H1 (cell line): ENCODE measurements around the gene SHLD2. TPM values are rescaled to one million over a fixed set of nuclear protein-coding genes. Genes with fewer than 3 reads are reported as not detected.

Experiments
- CTCF ChIA-PET: fragments of 300-600 bp; sonication (Branson Sonifier 250); formaldehyde crosslinking; loops from one replicate; lab custom pipeline; 2021; ENCODE audit not compliant: partially characterized antibody; lab: Charles Lee
- POLR2A ChIA-PET: fragments of 300-600 bp; sonication (Branson Sonifier 250); formaldehyde crosslinking; loops from one replicate; lab custom pipeline; 2021; ENCODE audit warnings: inconsistent platforms; ENCODE audit not compliant: partially characterized antibody; lab: Charles Lee
- DNase-seq, 2 experiments: peaks; one replicate each; pipeline versions ENCODE4 v3.0.0 to v3.0.0-alpha.2; 2010 to 2022; ENCODE audit warnings: low spot score in 2 of 2, low read depth in 1 of 2, mixed read lengths in 1 of 2
- FAIRE-seq: peaks from 2 replicates; lab custom pipeline; 2011; peaks lifted over from hg19 to GRCh38; lab: Jason Lieb, UNC
- H2AFZ ChIP-seq: 2 replicates; pipeline ENCODE4 v1.8.1; 2012; ENCODE audit warnings: low read length, inconsistent platforms
- H2AK5ac ChIP-seq: 2 replicates; pipeline ENCODE4 v1.6.1; 2013; ENCODE audit warnings: low read depth, low read length
- H2BK120ac ChIP-seq: replicated peaks from 2 replicates; pipeline ENCODE3; 2013; ENCODE audit warnings: low read depth, low read length, inconsistent platforms
- H2BK12ac ChIP-seq: 2 replicates; pipeline ENCODE4 v1.6.1; 2013; ENCODE audit warnings: low read depth, low read length
- H2BK15ac ChIP-seq: 2 replicates; pipeline ENCODE4 v1.6.1; 2013; ENCODE audit warnings: low read length
- H2BK20ac ChIP-seq: 2 replicates; pipeline ENCODE4 v1.6.1; 2013; ENCODE audit warnings: low read length
- H2BK5ac ChIP-seq: 2 replicates; pipeline ENCODE4 v1.6.1; 2013; ENCODE audit warnings: low read depth, low read length
- H3K14ac ChIP-seq: 2 replicates; pipeline ENCODE4 v1.6.1; 2013; ENCODE audit warnings: inconsistent platforms; ENCODE audit not compliant: insufficient read length
- H3K18ac ChIP-seq: 2 replicates; pipeline ENCODE4 v1.6.1; 2013; ENCODE audit warnings: low read length; ENCODE audit errors: extremely low read depth
- H3K23ac ChIP-seq: 2 replicates; pipeline ENCODE4 v1.6.1; 2013; ENCODE audit warnings: inconsistent platforms; ENCODE audit not compliant: insufficient read length
- H3K23me2 ChIP-seq: 2 replicates; pipeline ENCODE4 v1.6.1; 2013; ENCODE audit warnings: low read depth, low read length
- H3K27ac ChIP-seq: 2 replicates; pipeline ENCODE4 v1.6.1; 2011; ENCODE audit warnings: low read depth, low read length, inconsistent platforms
- H3K27me3 ChIP-seq, 4 experiments: replicated peaks in 1 of 4; 1 replicate in 1 of 4; 2 replicates in 3 of 4; pipeline versions ENCODE4 v1.6.1 to v1.8.1; 2011 to 2013; ENCODE audit warnings: low read length in 3 of 4, mild to moderate bottlenecking in 3 of 4, inconsistent platforms in 2 of 4, mixed read lengths in 2 of 4, moderate library complexity in 1 of 4; ENCODE audit not compliant: control insufficient read depth in 3 of 4, insufficient read depth in 3 of 4; ENCODE audit errors: extremely low read depth in 1 of 4
- H3K36me3 ChIP-seq, 4 experiments: 2 replicates each; pipeline versions ENCODE4 v1.6.1 to v1.8.1; 2011 to 2013; ENCODE audit warnings: mild to moderate bottlenecking in 4 of 4, low read length in 3 of 4, moderate library complexity in 2 of 4, control low read depth in 1 of 4, inconsistent platforms in 1 of 4; ENCODE audit not compliant: insufficient read depth in 4 of 4, control insufficient read depth in 2 of 4
- H3K4ac ChIP-seq: replicated peaks from 2 replicates; pipeline ENCODE3; 2013; ENCODE audit warnings: low read length, low read depth, mixed read lengths, inconsistent platforms; ENCODE audit not compliant: insufficient read length
- H3K4me1 ChIP-seq, 4 experiments: replicated peaks in 1 of 4; 1 replicate in 1 of 4; 2 replicates in 3 of 4; pipeline versions ENCODE4 v1.6.1 to v1.8.1; 2011 to 2013; ENCODE audit warnings: low read length in 3 of 4, inconsistent platforms in 2 of 4, mixed read lengths in 1 of 4; ENCODE audit not compliant: insufficient read depth in 4 of 4, control insufficient read depth in 3 of 4
- H3K4me2 ChIP-seq, 2 experiments: 2 replicates each; pipeline versions ENCODE4 v1.6.1 to v1.8.1; 2011 to 2013; ENCODE audit warnings: low read depth in 2 of 2, low read length in 2 of 2, control low read depth in 1 of 2, inconsistent platforms in 1 of 2, mild to moderate bottlenecking in 1 of 2; ENCODE audit not compliant: insufficient read depth in 1 of 2
- H3K4me3 ChIP-seq, 4 experiments: fragments of 200-600, 300-600 bp in 1 of 4; sonication (generic), shearing (Covaris generic), sonication (Bioruptor Twin) in 1 of 4; 2 replicates each; pipeline versions ENCODE4 v1.5.1 to v1.8.1; 2011 to 2016; ENCODE audit warnings: low read length in 4 of 4, low read depth in 3 of 4, control low read depth in 2 of 4, inconsistent platforms in 2 of 4, mild to moderate bottlenecking in 2 of 4, mixed read lengths in 1 of 4, moderate library complexity in 1 of 4; ENCODE audit not compliant: insufficient read depth in 2 of 4; ENCODE audit errors: extremely low read depth in 1 of 4
- H3K56ac ChIP-seq: replicated peaks from 2 replicates; pipeline ENCODE3; 2013; ENCODE audit warnings: low read depth, mild to moderate bottlenecking, mixed read lengths, low read length, inconsistent platforms; ENCODE audit not compliant: insufficient read length
- H3K79me1 ChIP-seq: 2 replicates; pipeline ENCODE4 v1.6.1; 2013; ENCODE audit warnings: low read depth, low read length, control low read depth
- H3K79me2 ChIP-seq, 2 experiments: 2 replicates each; pipeline versions ENCODE4 v1.6.1 to v1.8.1; 2012 to 2013; ENCODE audit warnings: low read length in 2 of 2, mild to moderate bottlenecking in 2 of 2, inconsistent platforms in 1 of 2; ENCODE audit not compliant: insufficient read depth in 2 of 2, control insufficient read depth in 1 of 2
- H3K9ac ChIP-seq, 4 experiments: replicated peaks in 1 of 4; 1 replicate in 1 of 4; 2 replicates in 3 of 4; pipeline versions ENCODE4 v1.6.1 to v1.8.1; 2011 to 2013; ENCODE audit warnings: low read depth in 3 of 4, low read length in 3 of 4, control low read depth in 2 of 4, mild to moderate bottlenecking in 2 of 4, moderate library complexity in 2 of 4, inconsistent platforms in 1 of 4; ENCODE audit errors: extremely low read depth in 1 of 4
- H3K9me3 ChIP-seq, 2 experiments: 2 replicates each; pipeline versions ENCODE4 v1.6.1 to v1.8.1; 2012 to 2013; ENCODE audit warnings: mild to moderate bottlenecking in 2 of 2, moderate library complexity in 2 of 2, control low read depth in 1 of 2, inconsistent platforms in 1 of 2, low read depth in 1 of 2, low read length in 1 of 2, mixed read lengths in 1 of 2; ENCODE audit not compliant: insufficient read depth in 2 of 2
- H4K20me1 ChIP-seq, 2 experiments: replicated peaks in 1 of 2; 2 replicates each; pipeline versions ENCODE3 to v1.8.1; 2011 to 2013; ENCODE audit warnings: inconsistent platforms in 2 of 2, low read length in 2 of 2, mild to moderate bottlenecking in 1 of 2; ENCODE audit not compliant: insufficient read depth in 2 of 2, control insufficient read depth in 1 of 2
- H4K5ac ChIP-seq: 2 replicates; pipeline ENCODE4 v1.6.1; 2013; ENCODE audit warnings: low read length, low read depth, mixed read lengths, inconsistent platforms; ENCODE audit not compliant: insufficient read length
- H4K8ac ChIP-seq: 2 replicates; pipeline ENCODE4 v1.8.0; 2013; ENCODE audit warnings: mild to moderate bottlenecking, moderate library complexity, low read length, inconsistent platforms; ENCODE audit not compliant: insufficient read depth; ENCODE audit errors: extremely low read depth
- H4K91ac ChIP-seq: replicated peaks from 2 replicates; pipeline ENCODE3; 2013; ENCODE audit warnings: low read length, mixed read lengths, inconsistent platforms; ENCODE audit not compliant: insufficient read length
- ASH2L ChIP-seq: fragments of 200-600, 300-600 bp; sonication (generic); IDR thresholded peaks from one replicate; pipeline ENCODE4 v1.7.1; 2017; ENCODE audit warnings: low read length
- CHD1 ChIP-seq: IDR thresholded peaks from 2 replicates; pipeline ENCODE4 v1.6.1; 2012; ENCODE audit warnings: low read depth, low read length, improper control_type of control experiment
- CHD2 ChIP-seq: IDR thresholded peaks from 2 replicates; pipeline ENCODE4 v1.6.1; 2012; ENCODE audit warnings: low read length, improper control_type of control experiment
- GTF2F1 ChIP-seq: IDR thresholded peaks from 2 replicates; pipeline ENCODE4 v1.6.1; 2012; ENCODE audit warnings: low read depth, low read length, improper control_type of control experiment, borderline replicate concordance
- HDAC2 ChIP-seq, 2 experiments: fragments of 300-600 bp in 1 of 2; sonication (generic) in 1 of 2; IDR thresholded peaks; 2 replicates each; pipeline ENCODE4 v1.6.1; 2011 to 2012; ENCODE audit warnings: low read depth in 2 of 2, low read length in 2 of 2, mild to moderate bottlenecking in 2 of 2, moderate library complexity in 2 of 2, borderline replicate concordance in 1 of 2, inconsistent platforms in 1 of 2
- JUND ChIP-seq: IDR thresholded peaks from 2 replicates; pipeline ENCODE4 v1.6.1; 2011; ENCODE audit warnings: mild to moderate bottlenecking, improper control_type of control experiment, low read length
- KDM5A ChIP-seq: fragments of 200-600 bp; IDR thresholded peaks from 2 replicates; pipeline ENCODE4 v1.7.1; 2012; ENCODE audit warnings: mild to moderate bottlenecking, low read length, inconsistent platforms, mixed read lengths
- POLR2A ChIP-seq, 2 experiments: IDR thresholded peaks; 1 replicate in 1 of 2; 2 replicates in 1 of 2; pipeline ENCODE4 v1.6.1; 2011; ENCODE audit warnings: low read depth in 2 of 2, low read length in 2 of 2, mild to moderate bottlenecking in 2 of 2; ENCODE audit errors: control extremely low read depth in 1 of 2
- RXRA ChIP-seq: IDR thresholded peaks from 2 replicates; pipeline ENCODE4 v1.6.1; 2011; ENCODE audit warnings: low read depth, mild to moderate bottlenecking, low read length, moderate library complexity; ENCODE audit not compliant: insufficient read depth
- SIX5 ChIP-seq: IDR thresholded peaks from 2 replicates; pipeline ENCODE4 v1.6.1; 2011; ENCODE audit warnings: mild to moderate bottlenecking, low read depth, low read length
- TAF7 ChIP-seq: optimal IDR thresholded peaks from 2 replicates; pipeline ENCODE3; 2011; ENCODE audit warnings: low read depth, mild to moderate bottlenecking, inconsistent platforms, low read length, moderate library complexity, borderline replicate concordance
- YY1 ChIP-seq: IDR thresholded peaks from 2 replicates; pipeline ENCODE4 v1.6.1; 2011; ENCODE audit warnings: low read depth, mild to moderate bottlenecking, low read length
- WGBS, 2 experiments: shearing (Covaris generic) in 1 of 2; methylation state at CpG; one replicate each; pipeline versions ENCODE4 v1.1.6 to v1.1.7; 2013 to 2015; ENCODE audit warnings: low lambda C conversion rate in 2 of 2, mixed read lengths in 2 of 2, inconsistent platforms in 1 of 2, low coverage in 1 of 2, missing lambda C conversion rate in 1 of 2; ENCODE audit not compliant: insufficient replicate concordance in 2 of 2, insufficient coverage in 1 of 2, insufficient read length in 1 of 2; ENCODE audit errors: extremely low coverage in 1 of 2, missing lambda C conversion rate in 1 of 2; 5-methylcytosine and 5-hydroxymethylcytosine counted together
- polyA plus RNA-seq, 7 experiments: library from polyadenylated mRNA; depleted of rRNA in 3 of 7; stranded (reverse) in 5 of 7; unstranded in 2 of 7; fragments of >200 nt in 5 of 7; fragments of 200-250 nt in 2 of 7; gene quantifications; 1 replicate in 5 of 7; 2 replicates in 1 of 7; 4 replicates in 1 of 7; pipeline versions ENCODE4 v1.2.1 to v1.2.3, GENCODE V29; 2011 to 2013; ENCODE audit warnings: missing spikeins in 2 of 7, mixed read lengths in 2 of 7
- total RNA-seq: library from RNA; stranded (reverse); fragmentation: NEBNext Ultra II Directional; extraction: Animal tissue kit (Norgen Biotek cat#: 25700); gene quantifications from 2 replicates; pipeline ENCODE4 v1.2.1, GENCODE V29; 2021
- TF ChIP-seq, protein P1 (sequence below): IDR thresholded peaks from 2 replicates; pipeline ENCODE4 v1.6.1; 2011; ENCODE audit warnings: low read length, improper control_type of control experiment
- TF ChIP-seq, protein P2 (sequence below): IDR thresholded peaks from 2 replicates; pipeline ENCODE4 v1.6.1; 2012; ENCODE audit warnings: inconsistent platforms

The SHLD2 gene
- total and polyA plus RNA-seq, 2 of the 8 experiments (the other 6 are each of a cell fraction or from before 2014, with no cell fraction given) = 7.9 to 32.4 TPM

DNA sequence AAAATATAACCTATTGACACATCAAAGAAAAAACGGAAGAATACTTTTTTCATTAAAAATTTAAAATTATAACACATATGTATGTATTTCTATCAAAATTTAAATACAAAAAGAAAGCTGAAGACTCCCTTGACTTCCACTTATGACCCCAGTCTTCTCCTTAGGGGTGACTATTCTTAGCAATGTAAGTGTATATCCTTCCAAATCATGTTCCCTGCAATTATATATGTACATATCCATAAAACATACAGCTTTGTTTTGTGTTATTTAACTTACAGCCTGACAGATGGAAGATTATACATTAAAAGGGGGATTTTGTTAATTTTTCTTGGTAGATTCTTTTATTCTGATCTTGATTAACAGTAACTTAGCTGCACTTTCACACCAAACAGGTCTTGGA lies 9.5 kb upstream of the SHLD2 start:
- Histone ChIP-seq H3K4me1 (no peaks in the 10 kb centered on the region), H3K27me3 (no peaks in the 10 kb centered on the region), H3K27ac (no peak overlapping the region), H4K91ac (no peak overlapping the region), H3K4ac (no peak overlapping the region), H3K9me3 (peaks cover 0 to 2% of the 10 kb centered on the region in 2 experiments; a peak in 1 of 4 replicates), H3K4me2 (no peak overlapping the region), H3K56ac (no peak overlapping the region), H3K79me1 (peaks cover 4% of the 10 kb centered on the region; the same call in 1 of the 2 replicates), H2AK5ac (no peak overlapping the region), H2BK20ac (no peak overlapping the region), H3K79me2 (peaks cover 5 to 54% of the 10 kb centered on the region in 2 experiments; a peak in 2 of 4 replicates), H4K8ac (no peak overlapping the region), H2BK15ac (no peak overlapping the region), H3K23me2 (no peaks in the 10 kb centered on the region), H2AFZ (no peak overlapping the region), H3K36me3 (peaks cover 0 to 7% (median 3%) of the 10 kb centered on the region in 4 experiments; a peak in 2 of 8 replicates), H2BK12ac (no peak overlapping the region), H4K20me1 (peaks cover 0 to 2% of the 10 kb centered on the region in 2 experiments), H3K9ac (no peak overlapping the region), H3K14ac (no peak overlapping the region), H3K18ac (no peak overlapping the region), H2BK5ac (no peak overlapping the region), H3K4me3 (no peak overlapping the region), H4K5ac (no peak overlapping the region), H3K23ac (no peak overlapping the region), H2BK120ac (no peak overlapping the region)
- ChIA-PET CTCF (interaction anchor here (1.5 kb wide), 1 partner anchor 117 kb away, joined by 3 read pairs; no protein-coding TSS in a partner anchor), POLR2A (no interaction called here)
- FAIRE-seq (no peak), DNase-seq (no peak)
- 85% methylated on average over 1 of the region's 1 CpG; no CpG with 5 or more reads in 1 of the 2 experiments for WGBS, 2 experiments
- TF ChIP-seq, protein P1, sequence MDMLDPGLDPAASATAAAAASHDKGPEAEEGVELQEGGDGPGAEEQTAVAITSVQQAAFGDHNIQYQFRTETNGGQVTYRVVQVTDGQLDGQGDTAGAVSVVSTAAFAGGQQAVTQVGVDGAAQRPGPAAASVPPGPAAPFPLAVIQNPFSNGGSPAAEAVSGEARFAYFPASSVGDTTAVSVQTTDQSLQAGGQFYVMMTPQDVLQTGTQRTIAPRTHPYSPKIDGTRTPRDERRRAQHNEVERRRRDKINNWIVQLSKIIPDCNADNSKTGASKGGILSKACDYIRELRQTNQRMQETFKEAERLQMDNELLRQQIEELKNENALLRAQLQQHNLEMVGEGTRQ = no peak
- TF ChIP-seq GTF2F1 = no peak
- no peak for TF ChIP-seq SIX5
- TF ChIP-seq HDAC2 (IDR thresholded peaks at IDR 0.05; ENCODE audit: borderline replicate concordance in 1 of 2, low read depth in 2 of 2, low read length in 2 of 2) = no peak
- TF ChIP-seq, protein P2, sequence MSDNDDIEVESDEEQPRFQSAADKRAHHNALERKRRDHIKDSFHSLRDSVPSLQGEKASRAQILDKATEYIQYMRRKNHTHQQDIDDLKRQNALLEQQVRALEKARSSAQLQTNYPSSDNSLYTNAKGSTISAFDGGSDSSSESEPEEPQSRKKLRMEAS = no peak
- no peak for TF ChIP-seq JUND
- no peak for TF ChIP-seq KDM5A
- TF ChIP-seq RXRA = no peak
- no peak for TF ChIP-seq YY1
- TF ChIP-seq CHD1 = no peak
- TF ChIP-seq ASH2L = no peak
- no peak for TF ChIP-seq CHD2
- TF ChIP-seq TAF7 = no peak
- TF ChIP-seq POLR2A (IDR thresholded peaks at IDR 0.05; ENCODE audit: control extremely low read depth in 1 of 2, low read depth in 2 of 2, low read length in 2 of 2) = no peak
